ENCODE measurements around the gene NGRN. TPM values are rescaled to one million over a fixed set of nuclear protein-coding genes. Genes with fewer than 3 reads are reported as not detected.

NGRN gene
- total RNA-seq, 1 donor from 2014 or later = 156 TPM

DNA sequence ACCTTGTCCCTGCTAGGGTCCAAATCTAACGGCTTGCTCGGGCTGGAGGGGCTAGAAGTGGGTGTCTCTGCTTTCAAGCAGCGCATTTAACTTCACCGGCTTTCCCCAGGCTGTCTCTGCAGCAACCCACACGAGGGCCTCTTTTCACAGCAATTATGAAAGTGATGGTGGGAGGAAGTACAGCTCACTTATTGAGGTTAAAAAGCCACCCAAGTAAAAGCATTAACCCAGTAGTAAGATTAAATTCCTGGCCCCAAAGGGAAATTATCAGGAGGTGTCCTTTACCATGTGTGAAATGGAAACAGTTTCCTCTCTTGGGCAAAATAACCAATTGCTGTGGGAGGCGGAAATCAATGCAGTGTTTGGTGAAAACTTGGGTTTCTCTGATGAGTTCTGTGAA, 41.1 kb downstream of the NGRN start:
- Mint-ChIP-seq H3K9me3 (ENCODE audit: unreplicated experiment) (peaks cover 1% of the 10 kb centered on the region), H3K4me3 (ENCODE audit: unreplicated experiment) (no peak overlapping the region), H3K27me3 (ENCODE audit: unreplicated experiment) (no peaks in the 10 kb centered on the region), H3K4me1 (ENCODE audit: low read depth, unreplicated experiment) (peaks cover 8% of the 10 kb centered on the region), H3K36me3 (ENCODE audit: unreplicated experiment) (no peaks in the 10 kb centered on the region), H3K27ac (ENCODE audit: unreplicated experiment) (peak overlapping the region; percentile 2)
- TF ChIP-seq, protein P1, sequence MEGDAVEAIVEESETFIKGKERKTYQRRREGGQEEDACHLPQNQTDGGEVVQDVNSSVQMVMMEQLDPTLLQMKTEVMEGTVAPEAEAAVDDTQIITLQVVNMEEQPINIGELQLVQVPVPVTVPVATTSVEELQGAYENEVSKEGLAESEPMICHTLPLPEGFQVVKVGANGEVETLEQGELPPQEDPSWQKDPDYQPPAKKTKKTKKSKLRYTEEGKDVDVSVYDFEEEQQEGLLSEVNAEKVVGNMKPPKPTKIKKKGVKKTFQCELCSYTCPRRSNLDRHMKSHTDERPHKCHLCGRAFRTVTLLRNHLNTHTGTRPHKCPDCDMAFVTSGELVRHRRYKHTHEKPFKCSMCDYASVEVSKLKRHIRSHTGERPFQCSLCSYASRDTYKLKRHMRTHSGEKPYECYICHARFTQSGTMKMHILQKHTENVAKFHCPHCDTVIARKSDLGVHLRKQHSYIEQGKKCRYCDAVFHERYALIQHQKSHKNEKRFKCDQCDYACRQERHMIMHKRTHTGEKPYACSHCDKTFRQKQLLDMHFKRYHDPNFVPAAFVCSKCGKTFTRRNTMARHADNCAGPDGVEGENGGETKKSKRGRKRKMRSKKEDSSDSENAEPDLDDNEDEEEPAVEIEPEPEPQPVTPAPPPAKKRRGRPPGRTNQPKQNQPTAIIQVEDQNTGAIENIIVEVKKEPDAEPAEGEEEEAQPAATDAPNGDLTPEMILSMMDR (IDR thresholded peaks at IDR 0.05; ENCODE audit: partially characterized antibody, unreplicated experiment) = no peak
- no peak for DNase-seq

DNA sequence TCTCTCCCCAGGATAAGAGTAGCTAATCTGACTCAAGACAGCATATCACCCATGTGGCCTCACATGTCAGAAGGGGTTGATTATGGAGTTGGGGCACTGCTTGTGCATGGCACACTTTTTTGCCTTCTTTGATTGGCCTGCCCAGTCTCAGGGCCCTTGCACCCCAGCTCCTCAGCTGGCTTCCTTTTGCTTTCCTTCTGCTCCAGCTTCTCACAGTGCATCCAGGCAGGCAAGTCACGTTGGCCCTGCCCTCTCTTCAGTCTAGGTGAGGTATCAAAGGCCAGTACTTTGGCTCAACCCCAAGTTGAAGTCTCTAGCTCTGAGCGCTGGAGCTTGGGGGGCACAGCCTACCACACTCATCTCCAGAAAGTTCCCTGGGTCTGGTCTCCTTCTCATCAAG, 42.2 kb downstream of the NGRN start:
- H3K9me3 Mint-ChIP-seq (ENCODE audit: unreplicated experiment) = peaks cover 1% of the 10 kb centered on the region
- no peaks in the 10 kb centered on the region for H3K36me3 Mint-ChIP-seq (ENCODE audit: unreplicated experiment)
- H3K27ac Mint-ChIP-seq (ENCODE audit: unreplicated experiment) = no peak overlapping the region
- TF ChIP-seq, protein P1 (IDR thresholded peaks at IDR 0.05; ENCODE audit: partially characterized antibody, unreplicated experiment) = no peak
- no peak overlapping the region for H3K4me3 Mint-ChIP-seq (ENCODE audit: unreplicated experiment)
- no peaks in the 10 kb centered on the region for H3K27me3 Mint-ChIP-seq (ENCODE audit: unreplicated experiment)
- H3K4me1 Mint-ChIP-seq (ENCODE audit: low read depth, unreplicated experiment) = peaks cover 8% of the 10 kb centered on the region
- no peak for DNase-seq

DNA sequence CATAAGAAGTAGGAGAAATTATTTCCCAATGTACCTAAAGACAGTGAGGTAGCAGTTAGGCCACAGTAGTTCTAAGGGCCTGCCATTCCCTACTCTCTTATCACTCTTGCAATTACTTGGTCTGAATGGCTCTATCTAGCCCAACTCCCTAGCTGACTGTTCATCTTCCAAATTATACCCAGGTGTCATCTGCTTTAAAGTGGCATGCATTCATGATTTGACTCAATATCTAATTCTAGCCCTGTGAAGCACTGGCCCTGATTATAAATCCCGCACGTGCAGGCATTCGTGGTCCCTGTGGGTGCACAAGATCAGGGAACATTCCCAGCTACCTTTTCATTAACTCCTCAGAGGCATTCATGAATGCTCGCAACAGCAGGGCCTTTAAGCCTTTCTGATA, 43.5 kb downstream of the NGRN start:
- Mint-ChIP-seq H3K27me3 (ENCODE audit: unreplicated experiment) (no peaks in the 10 kb centered on the region), H3K4me3 (ENCODE audit: unreplicated experiment) (no peak overlapping the region), H3K27ac (ENCODE audit: unreplicated experiment) (no peak overlapping the region), H3K9me3 (ENCODE audit: unreplicated experiment) (peaks cover 1% of the 10 kb centered on the region), H3K4me1 (ENCODE audit: low read depth, unreplicated experiment) (peaks cover 8% of the 10 kb centered on the region), H3K36me3 (ENCODE audit: unreplicated experiment) (no peaks in the 10 kb centered on the region)
- DNase-seq = no peak
- TF ChIP-seq, protein P1 (IDR thresholded peaks at IDR 0.05; ENCODE audit: partially characterized antibody, unreplicated experiment) = no peak

DNA sequence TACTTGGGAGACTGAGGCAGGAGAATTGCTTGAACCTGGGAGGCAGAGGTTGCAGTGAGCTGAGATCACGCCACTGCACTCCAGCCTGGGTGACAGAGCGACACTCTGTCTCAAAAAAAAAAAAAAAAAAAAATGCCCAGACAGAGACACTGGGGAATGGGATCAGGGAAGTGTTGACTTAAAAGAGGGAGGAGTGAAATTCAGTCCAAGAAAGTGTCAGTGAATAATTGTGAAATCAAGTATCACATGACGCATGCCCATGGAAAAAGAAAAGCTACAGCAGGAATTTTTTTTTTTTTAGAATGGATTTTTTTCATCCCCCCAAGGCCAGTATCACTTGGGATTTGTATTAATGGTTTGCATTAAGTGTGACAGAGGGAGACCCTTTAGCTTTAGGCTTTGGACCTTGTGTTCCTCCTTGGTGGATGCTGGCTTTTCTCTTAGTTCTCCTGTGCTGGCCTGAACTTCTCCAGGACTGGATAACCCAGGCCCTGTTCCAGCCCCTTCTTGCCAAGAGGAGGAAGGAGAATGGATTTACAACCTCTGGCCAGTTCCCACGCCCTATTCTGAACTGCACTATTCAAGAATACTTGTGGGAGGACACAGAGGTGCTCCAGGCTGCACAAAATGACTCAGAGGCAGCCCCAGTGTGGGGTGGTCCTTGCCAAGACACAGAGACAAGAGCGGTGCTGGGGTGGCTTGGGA, 50.0 kb downstream of the NGRN start:
- no peak for DNase-seq
- peak overlapping the region; percentile 8 for H3K27ac Mint-ChIP-seq (ENCODE audit: unreplicated experiment)

DNA sequence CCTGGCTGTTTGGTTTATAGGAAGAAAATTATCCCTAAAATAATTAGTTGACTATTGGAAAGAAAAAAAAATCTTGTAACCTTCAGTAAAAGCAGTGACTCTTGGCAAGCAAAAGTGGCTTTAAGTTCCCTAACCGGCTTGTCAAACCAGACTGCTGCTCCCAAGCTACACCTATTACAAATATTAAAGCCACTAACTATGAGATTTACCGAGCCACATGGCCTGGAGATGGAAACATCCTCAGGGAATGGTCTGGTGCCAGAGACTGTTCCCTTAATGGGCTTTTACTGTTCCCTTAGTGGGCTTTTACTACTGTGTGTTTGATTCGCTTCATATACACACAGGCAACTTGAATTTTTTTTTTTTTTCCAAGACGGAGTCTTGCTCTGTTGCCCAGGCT, 50.7 kb downstream of the NGRN start:
- TF ChIP-seq, protein P1 (IDR thresholded peaks at IDR 0.05; ENCODE audit: partially characterized antibody, unreplicated experiment) = no peak
- Mint-ChIP-seq H3K36me3 (ENCODE audit: unreplicated experiment) (no peaks in the 10 kb centered on the region), H3K27ac (ENCODE audit: unreplicated experiment) (no peak overlapping the region), H3K4me1 (ENCODE audit: low read depth, unreplicated experiment) (peaks cover 10% of the 10 kb centered on the region), H3K4me3 (ENCODE audit: unreplicated experiment) (no peak overlapping the region), H3K27me3 (ENCODE audit: unreplicated experiment) (no peaks in the 10 kb centered on the region), H3K9me3 (ENCODE audit: unreplicated experiment) (peaks cover 1% of the 10 kb centered on the region)
- no peak for DNase-seq

More for the DNA sequence above, 50.0 kb downstream of the NGRN start:
- H3K4me3 Mint-ChIP-seq (ENCODE audit: unreplicated experiment) = no peak overlapping the region
- H3K4me1 Mint-ChIP-seq (ENCODE audit: low read depth, unreplicated experiment) = peaks cover 10% of the 10 kb centered on the region
- no peaks in the 10 kb centered on the region for H3K27me3 Mint-ChIP-seq (ENCODE audit: unreplicated experiment)
- H3K9me3 Mint-ChIP-seq (ENCODE audit: unreplicated experiment) = peaks cover 1% of the 10 kb centered on the region
- no peaks in the 10 kb centered on the region for H3K36me3 Mint-ChIP-seq (ENCODE audit: unreplicated experiment)
- TF ChIP-seq, protein P1 (IDR thresholded peaks at IDR 0.05; ENCODE audit: partially characterized antibody, unreplicated experiment) = no peak

Measured in glutamatergic neuron (in vitro differentiated cells).